ENCODE results near the gene GRIK4.

DNA sequence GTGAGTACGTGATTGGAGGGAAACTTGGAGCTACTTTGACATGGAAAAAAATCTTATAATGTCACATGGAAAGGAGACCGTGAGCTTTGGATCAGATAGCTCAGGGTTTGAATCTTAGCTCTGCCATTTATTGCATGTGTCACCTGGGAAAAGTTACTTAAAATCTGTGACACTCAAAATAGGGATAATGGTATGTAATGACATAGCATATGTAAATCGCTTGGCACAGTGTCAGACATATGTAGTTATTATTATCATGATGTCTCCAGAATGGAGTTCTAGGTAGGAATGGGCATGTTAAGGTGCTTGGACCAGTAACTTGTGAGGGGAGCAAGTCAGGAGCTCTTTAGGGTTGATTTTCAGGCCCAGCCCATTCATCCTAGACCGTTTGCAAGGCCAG lies 75.8 kb downstream of the GRIK4 start:
- TF ChIP-seq TAF1 (conservative IDR thresholded peaks at IDR 0.05) = no peak
- TF ChIP-seq, protein P1, sequence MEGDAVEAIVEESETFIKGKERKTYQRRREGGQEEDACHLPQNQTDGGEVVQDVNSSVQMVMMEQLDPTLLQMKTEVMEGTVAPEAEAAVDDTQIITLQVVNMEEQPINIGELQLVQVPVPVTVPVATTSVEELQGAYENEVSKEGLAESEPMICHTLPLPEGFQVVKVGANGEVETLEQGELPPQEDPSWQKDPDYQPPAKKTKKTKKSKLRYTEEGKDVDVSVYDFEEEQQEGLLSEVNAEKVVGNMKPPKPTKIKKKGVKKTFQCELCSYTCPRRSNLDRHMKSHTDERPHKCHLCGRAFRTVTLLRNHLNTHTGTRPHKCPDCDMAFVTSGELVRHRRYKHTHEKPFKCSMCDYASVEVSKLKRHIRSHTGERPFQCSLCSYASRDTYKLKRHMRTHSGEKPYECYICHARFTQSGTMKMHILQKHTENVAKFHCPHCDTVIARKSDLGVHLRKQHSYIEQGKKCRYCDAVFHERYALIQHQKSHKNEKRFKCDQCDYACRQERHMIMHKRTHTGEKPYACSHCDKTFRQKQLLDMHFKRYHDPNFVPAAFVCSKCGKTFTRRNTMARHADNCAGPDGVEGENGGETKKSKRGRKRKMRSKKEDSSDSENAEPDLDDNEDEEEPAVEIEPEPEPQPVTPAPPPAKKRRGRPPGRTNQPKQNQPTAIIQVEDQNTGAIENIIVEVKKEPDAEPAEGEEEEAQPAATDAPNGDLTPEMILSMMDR (IDR thresholded peaks at IDR 0.05; ENCODE audit: low read depth, low read length, missing input control) = no peak
- TF ChIP-seq, protein P2, sequence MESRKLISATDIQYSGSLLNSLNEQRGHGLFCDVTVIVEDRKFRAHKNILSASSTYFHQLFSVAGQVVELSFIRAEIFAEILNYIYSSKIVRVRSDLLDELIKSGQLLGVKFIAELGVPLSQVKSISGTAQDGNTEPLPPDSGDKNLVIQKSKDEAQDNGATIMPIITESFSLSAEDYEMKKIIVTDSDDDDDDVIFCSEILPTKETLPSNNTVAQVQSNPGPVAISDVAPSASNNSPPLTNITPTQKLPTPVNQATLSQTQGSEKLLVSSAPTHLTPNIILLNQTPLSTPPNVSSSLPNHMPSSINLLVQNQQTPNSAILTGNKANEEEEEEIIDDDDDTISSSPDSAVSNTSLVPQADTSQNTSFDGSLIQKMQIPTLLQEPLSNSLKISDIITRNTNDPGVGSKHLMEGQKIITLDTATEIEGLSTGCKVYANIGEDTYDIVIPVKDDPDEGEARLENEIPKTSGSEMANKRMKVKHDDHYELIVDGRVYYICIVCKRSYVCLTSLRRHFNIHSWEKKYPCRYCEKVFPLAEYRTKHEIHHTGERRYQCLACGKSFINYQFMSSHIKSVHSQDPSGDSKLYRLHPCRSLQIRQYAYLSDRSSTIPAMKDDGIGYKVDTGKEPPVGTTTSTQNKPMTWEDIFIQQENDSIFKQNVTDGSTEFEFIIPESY (IDR thresholded peaks at IDR 0.05) = no peak
- TF ChIP-seq EGR1 (IDR thresholded peaks at IDR 0.05; ENCODE audit: low read depth in 2 of 2) = no peak
- TF ChIP-seq, protein P3, sequence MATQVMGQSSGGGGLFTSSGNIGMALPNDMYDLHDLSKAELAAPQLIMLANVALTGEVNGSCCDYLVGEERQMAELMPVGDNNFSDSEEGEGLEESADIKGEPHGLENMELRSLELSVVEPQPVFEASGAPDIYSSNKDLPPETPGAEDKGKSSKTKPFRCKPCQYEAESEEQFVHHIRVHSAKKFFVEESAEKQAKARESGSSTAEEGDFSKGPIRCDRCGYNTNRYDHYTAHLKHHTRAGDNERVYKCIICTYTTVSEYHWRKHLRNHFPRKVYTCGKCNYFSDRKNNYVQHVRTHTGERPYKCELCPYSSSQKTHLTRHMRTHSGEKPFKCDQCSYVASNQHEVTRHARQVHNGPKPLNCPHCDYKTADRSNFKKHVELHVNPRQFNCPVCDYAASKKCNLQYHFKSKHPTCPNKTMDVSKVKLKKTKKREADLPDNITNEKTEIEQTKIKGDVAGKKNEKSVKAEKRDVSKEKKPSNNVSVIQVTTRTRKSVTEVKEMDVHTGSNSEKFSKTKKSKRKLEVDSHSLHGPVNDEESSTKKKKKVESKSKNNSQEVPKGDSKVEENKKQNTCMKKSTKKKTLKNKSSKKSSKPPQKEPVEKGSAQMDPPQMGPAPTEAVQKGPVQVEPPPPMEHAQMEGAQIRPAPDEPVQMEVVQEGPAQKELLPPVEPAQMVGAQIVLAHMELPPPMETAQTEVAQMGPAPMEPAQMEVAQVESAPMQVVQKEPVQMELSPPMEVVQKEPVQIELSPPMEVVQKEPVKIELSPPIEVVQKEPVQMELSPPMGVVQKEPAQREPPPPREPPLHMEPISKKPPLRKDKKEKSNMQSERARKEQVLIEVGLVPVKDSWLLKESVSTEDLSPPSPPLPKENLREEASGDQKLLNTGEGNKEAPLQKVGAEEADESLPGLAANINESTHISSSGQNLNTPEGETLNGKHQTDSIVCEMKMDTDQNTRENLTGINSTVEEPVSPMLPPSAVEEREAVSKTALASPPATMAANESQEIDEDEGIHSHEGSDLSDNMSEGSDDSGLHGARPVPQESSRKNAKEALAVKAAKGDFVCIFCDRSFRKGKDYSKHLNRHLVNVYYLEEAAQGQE (IDR thresholded peaks at IDR 0.05) = no peak
- TF ChIP-seq, protein P4, sequence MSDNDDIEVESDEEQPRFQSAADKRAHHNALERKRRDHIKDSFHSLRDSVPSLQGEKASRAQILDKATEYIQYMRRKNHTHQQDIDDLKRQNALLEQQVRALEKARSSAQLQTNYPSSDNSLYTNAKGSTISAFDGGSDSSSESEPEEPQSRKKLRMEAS (IDR thresholded peaks at IDR 0.05) = no peak
- no peak for TF ChIP-seq JUND (IDR thresholded peaks at IDR 0.05)
- TF ChIP-seq RXRA (IDR thresholded peaks at IDR 0.05) = no peak

Data from liver (tissue), 3 donors.